GM19240 (cell line): Measurements from ENCODE around the gene SLC16A8.
A peak's percentile ranks its signal among the peaks of the same experiment; 100 is the strongest.
"Not testable (repeated sequence)": the region's sequence is repeated elsewhere in the genome, so short reads cannot be mapped to it uniquely, and the experiment has no call there.

Source experiments
- DNase-seq: peaks from one replicate; pipeline ENCODE4 v3.0.0; 2011; ENCODE audit warnings: low spot score; ENCODE audit not compliant: insufficient read length

The SLC16A8 gene

GRCh38 chr22:38083931-38084631, at the start of gene SLC16A8:
SLC16A8 (minus strand) TSS chr22:38084184; CDS start chr22:38082873, 1,311 bp downstream.
- DNase-seq = no peak

DNA sequence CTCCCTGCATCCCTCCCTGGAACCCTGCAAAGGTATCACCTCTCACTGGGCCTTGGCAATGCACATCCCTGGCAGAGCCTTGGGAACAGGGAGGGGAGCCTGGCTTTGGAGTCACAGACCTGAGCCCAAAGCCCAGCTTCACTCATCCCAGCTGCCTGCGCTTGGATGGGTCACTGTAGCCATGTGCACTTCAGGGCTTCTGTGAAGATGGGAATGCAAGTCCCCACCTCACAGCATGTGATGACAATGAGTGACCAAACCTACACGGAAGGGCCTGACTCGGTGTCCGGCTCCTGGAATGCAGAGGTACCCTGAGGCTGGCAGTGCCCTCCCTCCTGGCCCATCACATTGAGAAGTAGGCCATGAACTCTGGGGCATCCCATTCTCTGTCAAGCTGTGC, 49.3 kb upstream of the SLC16A8 start:
- DNase-seq = no peak

DNA sequence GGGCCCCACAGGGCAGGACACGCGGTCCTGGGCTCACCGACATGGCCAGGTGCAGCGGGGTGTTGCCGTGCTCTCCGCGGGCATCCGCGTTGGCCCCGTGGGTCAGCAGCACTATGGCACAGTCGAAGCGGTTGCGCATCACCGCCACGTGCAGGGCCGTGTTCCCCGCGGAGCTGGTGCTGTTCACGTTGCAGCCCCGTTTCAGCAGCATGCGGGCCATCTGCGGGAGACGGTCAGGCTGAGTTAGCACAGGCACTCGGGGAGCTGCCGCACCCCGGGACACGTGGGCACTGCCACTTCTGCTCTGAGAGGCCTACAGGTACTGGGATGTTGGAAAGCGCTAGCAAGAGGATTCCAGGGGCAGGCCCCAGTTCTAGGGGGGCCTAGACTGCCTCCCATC, 48.8 kb upstream of the SLC16A8 start:
- DNase-seq = no peak

- no peak for DNase-seq
These were observed 48.2 kb upstream of the SLC16A8 start for GRCh38 chr22:38132136-38132535.

- DNase-seq = no peak
These were observed 47.4 kb upstream of the SLC16A8 start for GRCh38 chr22:38131399-38131798.

- DNase-seq = no peak
These were observed 45.9 kb upstream of the SLC16A8 start for GRCh38 chr22:38129856-38130255.

GRCh38 chr22:38129021-38129420, 45.0 kb upstream of the SLC16A8 start:
- DNase-seq = no peak

DNA sequence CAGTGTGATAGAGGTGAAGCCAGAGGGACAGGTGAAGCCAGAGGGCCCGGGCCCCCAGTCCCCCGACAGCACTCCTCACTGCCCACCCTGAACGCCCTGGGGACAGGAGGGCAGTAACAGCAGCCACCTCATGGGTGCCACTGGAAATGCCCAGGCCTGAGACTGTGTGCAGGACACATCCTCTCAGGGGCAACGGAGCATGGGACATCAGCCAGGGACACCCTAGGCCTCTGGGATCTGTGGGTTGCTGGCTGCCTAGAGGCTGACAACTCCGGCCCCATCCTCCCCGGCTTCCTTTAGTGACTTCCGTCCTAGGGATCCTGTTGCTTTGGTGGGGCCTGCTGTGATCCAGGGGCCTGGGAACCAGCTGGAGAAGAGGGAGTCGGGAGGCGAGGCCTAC, 43.9 kb upstream of the SLC16A8 start:
- no peak for DNase-seq

GRCh38 chr22:38126928-38127668, 43.1 kb upstream of the SLC16A8 start:
- no peak for DNase-seq

- DNase-seq = no peak
These were observed 41.8 kb upstream of the SLC16A8 start for GRCh38 chr22:38125751-38126201.

DNA sequence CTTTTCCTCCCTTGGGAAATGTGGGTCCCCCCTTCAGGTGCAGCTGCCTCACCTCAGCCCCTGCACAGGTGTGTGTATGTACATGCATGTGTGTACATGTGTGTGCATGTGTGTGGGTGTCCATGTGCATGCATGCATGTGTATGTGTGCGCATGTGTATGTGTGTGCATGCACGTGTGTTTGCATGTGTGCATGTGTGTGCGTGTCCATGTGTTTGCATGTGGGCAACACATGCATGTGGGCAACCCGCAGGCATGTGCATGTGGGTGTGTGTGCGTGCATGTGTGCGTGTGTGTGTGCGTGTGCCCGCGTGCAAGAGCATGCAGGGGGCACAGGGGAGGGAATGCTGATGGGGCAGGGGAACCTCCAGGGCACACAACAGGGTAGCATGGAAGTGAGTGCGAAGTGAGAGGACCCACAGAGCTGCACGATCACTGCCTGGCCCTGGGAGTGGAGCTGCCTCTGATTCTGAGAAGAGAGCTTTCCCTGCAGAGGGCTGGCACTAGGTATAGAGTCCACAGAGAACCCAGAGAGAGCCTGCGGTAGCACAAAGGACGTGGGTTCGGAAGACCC, 41.1 kb upstream of the SLC16A8 start:
- no peak for DNase-seq

DNA sequence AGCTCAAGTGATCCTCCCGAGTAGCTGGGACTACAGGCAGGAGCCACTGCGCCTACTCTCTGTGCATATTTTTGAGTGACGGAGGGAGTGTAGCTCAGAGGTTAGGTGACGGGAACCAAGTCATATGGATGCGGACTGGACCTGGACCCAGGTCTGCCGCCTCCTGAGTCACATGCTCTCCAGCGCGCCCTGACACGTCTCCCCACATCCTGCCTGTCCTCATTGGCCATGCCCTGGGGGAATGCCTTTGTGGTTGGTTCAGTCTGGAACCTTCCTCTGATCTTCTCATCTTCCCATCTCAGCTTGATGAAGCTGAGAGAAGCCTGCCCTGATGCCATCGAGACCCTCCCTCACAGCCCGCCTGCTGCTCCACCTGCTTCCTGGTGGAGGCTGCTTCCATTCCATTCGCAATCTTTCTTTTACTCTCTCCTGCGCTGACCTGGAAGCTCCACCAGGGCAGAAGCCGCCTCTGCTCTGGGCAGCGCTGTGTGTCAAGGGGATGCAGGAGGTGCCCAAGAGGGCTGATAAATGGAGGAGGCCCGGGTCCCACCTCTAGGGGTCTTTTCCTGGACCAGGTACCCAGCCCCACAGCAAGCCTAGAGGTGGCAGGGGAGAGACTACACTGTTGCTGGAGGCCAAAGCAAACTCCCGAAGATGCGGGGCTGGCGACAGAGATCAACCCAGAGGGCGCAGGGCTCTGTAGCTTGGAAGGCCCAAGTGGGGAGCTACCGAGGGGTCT, 40.4 kb upstream of the SLC16A8 start:
- DNase-seq = no peak

DNA sequence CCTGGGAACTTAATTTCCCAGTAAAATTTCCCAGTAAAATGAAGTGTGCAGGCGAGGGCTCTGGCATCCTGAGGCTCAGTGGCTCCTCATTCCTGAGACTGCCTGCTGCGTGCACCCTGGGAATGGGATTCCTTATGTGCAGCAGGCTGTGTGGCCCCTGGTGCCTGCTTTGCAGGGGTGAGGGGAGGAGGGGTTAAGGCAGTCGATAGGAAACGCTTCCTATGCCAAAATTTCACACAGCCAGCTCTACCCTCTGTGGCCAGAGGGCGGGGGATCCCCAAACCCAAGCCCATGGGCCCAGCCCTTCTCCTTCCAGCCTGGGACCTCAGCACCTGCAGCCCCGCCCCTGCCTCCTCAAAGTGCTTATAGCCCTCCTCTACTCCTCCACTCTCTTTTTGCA, 38.6 kb upstream of the SLC16A8 start:
- DNase-seq = no peak

DNA sequence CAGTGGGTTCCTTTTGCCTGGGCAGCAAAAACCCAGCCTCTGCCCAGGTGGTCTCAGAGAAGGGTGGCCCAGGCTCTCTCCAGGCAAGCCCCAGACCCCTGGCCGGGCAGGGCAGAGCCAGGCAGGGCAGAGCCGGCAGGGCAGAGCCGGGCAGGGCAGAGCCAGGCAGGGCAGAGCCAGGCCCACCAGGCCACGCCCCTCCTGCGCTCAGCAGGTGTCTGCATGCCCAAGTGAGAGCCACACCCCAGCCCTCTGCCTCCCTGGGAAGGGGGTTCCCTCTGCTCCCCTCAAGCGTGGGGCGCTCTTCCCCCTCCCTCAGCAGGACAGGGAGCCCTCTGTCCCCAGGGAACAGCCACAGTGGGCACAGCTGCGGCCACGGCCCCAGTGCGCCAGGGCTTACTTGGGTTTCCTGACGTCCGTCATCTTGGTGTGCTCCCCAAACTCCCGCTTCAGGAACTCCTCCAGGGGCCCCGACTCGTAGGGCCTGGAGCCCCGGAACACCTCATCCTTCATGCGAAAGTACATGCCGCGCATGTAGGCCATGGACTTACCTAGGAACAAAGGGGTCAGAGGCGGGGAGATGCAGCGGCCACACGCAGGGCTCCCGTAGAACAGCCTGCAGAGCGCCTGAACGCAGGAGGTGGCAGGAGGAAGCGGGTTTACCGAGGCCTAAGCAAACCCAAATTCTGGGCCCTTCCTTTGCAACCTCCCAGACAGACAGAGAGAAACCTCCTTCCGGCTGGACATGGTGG, 36.6 kb upstream of the SLC16A8 start:
- no peak for DNase-seq

DNA sequence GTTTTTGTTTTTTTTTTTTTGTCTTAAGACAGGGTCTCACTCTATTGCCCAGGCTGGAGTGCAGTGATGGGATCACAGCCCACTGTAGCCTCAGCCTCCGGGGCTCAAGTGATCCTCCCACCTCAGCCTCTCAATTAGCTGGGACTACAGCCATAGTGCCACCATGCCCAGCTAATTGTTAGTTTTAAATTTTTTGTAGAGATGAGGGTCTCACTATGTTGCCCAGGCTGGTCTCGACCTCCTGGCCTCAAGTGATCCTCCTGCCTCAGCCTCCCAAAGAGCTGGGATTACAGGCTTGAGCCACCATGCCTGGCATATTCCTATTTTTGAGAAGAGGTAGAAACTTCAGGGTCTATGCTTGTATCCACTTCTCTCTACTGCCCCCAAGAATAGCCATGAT, 34.8 kb upstream of the SLC16A8 start:
- not testable (repeated sequence) for DNase-seq

GRCh38 chr22:38118182-38118581, 34.2 kb upstream of the SLC16A8 start:
- DNase-seq = no peak

- not testable (repeated sequence) for DNase-seq
These were observed 33.6 kb upstream of the SLC16A8 start for GRCh38 chr22:38117556-38117955.

DNA sequence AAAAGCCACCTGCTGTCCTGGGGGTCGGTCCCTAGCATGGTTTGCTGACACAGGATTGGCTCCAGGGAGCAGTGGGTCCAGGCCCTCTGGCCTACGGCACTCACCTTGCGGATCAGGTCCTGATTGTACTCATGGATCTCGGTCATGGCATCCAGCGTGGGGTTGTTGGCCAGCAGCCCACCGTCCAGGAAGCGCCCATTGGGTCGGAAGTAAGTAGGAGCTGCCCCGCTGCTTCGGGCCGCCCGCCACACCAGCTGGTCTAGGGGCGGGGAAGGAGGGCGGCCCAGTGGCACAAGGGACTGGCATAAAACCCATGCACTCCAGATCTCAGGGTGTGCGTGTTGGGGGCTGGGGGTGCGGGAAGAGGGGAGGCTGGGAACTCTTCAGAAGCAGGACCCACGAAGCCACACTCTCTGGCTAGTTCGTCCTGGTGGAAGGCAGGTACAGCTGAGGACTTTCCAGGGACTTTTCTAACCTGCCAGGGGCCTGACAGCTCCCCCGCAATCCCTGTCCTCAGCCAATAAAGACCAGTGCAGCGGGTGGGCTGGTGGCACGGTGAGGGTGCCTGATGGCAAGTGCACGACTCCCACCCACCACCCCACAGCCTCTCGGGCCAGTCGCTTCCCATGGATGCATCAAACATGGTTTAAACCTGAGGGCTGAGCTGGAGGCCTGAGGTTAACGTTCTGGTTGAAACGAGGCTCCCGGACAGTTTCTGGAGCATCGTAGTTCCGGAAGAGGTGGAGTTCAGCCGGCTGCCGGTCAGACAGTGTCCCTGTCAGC, 31.6 kb upstream of the SLC16A8 start:
- DNase-seq = no peak

- DNase-seq = peak; percentile 93
These were observed 30.8 kb upstream of the SLC16A8 start for GRCh38 chr22:38114484-38115398.
